GM18858 (cell line): Measurements from ENCODE around the gene CLEC2D.
"Not testable (repeated sequence)": the region's sequence is repeated elsewhere in the genome, so short reads cannot be mapped to it uniquely, and the experiment has no call there.

Experiments
- ATAC-seq: cut with Tn5 transposase; IDR thresholded peaks from one replicate; pipeline ENCODE4 v1.9.1; 2021; ENCODE audit not compliant: unreplicated experiment

Gene CLEC2D

GRCh38 chr12:9651265-9651729 is 18.2 kb upstream of the CLEC2D start:
- ATAC-seq = no peak

- ATAC-seq = no peak
Observed at GRCh38 chr12:9660046-9660445, 9.5 kb upstream of the CLEC2D start.

DNA sequence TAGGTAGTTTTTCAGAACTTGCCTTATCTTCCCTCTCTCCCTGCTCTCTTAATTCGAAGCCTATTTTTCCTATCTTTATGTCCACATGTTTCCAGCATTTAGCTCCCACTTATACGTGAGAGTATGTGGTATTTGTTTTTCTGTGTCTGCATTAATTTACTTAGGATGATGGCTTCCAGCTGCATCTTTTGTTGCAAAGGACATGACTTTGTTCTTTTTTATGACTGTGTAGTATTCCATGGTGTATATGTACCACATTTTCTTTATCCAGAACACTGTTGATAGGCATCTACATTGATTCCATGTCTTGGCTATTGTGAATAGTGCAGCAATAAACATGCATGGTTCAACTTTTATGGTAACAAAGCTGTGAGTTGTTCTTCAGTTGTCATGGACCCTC is 7.8 kb upstream of the CLEC2D start:
- ATAC-seq = no peak

GRCh38 chr12:9662488-9662887 is 7.0 kb upstream of the CLEC2D start:
- ATAC-seq = no peak

DNA sequence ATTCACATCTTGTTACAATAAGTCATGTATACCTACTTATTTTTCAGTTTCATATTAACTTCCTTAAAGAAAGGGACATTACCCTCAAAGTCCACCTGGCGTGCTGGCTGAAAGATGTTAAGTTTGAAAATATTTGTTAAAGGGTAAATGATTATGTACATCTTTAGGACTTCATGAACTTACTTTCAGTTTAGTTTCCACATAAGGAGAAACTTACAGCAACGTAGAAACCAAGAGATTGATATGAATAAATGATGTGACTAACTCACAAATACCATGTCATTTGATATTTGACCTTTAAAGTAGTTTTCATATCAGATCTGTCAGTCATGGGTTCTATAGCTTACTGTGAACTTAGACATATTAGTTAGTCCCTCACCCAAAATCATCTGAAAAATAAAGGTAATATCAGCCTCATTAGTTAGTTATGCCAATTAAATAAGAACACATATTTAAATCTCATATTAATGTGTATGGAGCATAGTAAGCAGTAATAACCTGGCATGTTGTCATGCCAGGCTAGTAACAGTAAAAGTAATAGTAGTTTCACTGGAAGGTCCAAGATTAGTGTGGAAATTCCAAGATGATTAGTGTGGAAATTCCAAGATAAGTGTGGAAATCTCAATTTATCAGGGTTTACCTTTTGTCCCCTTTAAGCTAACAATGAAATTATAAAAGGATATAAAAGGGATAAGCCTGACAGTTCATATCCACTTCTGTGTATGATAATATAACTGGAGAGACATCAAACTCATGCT is 1.9 kb upstream of the CLEC2D start:
- peak; percentile 38 for ATAC-seq

GRCh38 chr12:9668161-9669018 is 1.1 kb upstream of the CLEC2D start:
- no peak for ATAC-seq

DNA sequence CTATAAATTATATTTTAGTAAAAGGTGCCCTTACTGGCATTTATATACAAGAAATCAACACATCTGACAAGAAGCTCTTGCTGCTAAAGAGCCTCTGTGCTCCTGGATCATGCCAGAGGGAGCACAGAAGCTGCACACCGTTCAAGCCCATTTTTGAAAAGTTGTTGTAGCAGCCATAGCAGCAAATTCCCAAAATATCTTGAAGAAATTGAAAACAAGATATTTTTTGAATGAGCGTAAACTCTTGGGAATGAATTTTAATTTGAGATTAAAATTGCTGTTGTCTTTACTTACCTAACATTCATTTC is 540 bp upstream of the CLEC2D start:
- ATAC-seq = no peak

DNA sequence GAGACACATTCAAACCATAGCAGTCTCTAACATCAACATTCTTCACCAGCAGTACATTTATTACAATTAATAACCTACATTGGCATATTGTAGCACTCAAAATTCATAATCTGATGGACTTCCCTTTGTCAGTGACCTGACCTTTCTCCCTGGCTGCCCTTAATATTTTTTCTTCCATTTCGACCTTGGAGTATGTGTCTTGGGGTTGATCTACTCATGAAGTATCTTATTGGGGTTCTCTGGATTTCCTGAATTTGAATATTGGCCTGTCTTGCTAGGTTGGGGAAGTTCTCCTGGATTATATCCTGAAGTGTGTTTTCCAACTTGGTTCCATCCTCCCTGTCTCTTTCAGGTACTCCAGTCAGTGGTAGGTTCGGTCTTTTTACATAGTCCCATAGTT is 2.8 kb downstream of the CLEC2D start:
- ATAC-seq = not testable (repeated sequence)

DNA sequence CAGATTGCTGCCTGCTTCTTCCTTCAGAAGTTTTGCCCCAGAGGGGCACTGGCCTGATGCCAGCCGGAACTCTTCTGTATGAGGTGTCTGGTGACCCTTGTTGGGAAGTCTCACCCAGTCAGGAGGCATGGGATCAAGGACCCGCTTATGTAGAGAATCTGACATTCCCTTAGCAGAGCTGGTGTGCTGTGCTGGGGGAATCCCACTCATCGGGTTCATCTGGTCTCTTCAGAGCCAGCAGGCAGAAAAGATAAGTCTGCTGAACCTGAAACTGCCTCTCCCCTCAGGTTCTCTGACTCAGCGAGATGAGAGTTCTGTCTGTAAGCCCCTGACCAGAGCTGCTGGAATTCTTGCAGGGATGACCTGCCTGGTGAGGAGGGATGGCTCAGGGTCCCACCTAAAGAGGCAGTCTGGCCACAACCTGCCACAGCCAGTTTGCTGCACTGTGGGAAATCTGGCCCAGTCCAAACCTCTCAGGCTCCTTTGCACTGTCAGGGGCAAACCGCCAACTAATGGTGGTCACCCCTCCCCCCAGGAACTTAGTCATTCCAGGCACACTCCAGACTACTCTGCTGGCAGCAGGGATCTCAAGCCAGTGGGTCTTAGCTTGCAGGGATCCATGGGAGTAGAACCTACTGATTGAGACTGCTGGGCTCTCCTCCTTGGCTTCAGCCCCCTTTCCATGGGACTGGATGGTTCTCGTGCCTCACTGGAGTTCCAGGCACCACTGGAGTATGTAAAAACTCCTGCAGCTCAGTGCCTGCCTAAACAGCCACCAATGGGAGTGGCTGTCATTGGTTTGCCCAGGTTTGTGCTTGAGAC is 4.1 kb downstream of the CLEC2D start:
- peak; percentile 32 for ATAC-seq

DNA sequence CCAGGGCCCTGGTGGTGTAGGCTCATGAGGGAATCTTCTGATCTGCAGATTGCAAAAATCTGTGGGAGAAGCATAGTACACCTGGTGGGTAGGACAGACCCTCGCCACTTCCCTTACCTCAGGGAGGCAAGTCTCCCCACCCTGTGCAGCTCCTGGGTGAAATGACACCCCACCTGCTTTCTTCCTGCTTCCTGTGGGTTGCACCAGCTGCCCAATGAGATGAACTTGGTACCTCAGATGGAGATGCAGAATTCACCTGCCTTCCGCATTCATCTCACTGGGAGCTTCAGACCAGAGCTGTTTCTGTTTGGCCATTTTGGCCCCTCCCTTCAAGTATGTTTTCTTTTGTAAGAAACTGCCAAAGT is 4.7 kb downstream of the CLEC2D start:
- ATAC-seq = no peak

- not testable (repeated sequence) for ATAC-seq
Observed at GRCh38 chr12:9682508-9682907, 13.0 kb downstream of the CLEC2D start.

GRCh38 chr12:9682949-9683348 is 13.4 kb downstream of the CLEC2D start:
- not testable (repeated sequence) for ATAC-seq

- ATAC-seq = not testable (repeated sequence)
Observed at GRCh38 chr12:9685366-9685765, 15.9 kb downstream of the CLEC2D start.

GRCh38 chr12:9685915-9686314 is 16.4 kb downstream of the CLEC2D start:
- ATAC-seq = no peak

DNA sequence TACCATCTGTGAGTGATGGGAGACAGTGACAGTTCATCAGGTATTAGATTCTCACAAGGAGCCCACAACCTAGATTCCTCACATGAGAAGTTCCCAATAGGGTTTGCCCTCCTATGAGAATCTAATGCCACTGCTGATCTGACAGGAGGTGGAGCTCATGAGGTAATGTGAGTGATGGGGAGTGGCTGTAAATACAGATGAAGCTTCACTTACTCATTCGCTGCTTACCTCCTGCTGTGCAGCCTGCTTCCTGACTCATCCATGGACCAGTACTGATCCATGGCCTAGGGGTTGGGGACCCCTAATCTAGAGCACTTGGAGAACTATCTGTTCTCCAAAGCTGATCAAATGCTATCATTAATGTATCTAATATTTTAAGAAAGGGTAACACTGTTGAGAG is 17.7 kb downstream of the CLEC2D start:
- ATAC-seq = no peak

GRCh38 chr12:9692909-9693308 is 23.4 kb downstream of the CLEC2D start:
- no peak for ATAC-seq

DNA sequence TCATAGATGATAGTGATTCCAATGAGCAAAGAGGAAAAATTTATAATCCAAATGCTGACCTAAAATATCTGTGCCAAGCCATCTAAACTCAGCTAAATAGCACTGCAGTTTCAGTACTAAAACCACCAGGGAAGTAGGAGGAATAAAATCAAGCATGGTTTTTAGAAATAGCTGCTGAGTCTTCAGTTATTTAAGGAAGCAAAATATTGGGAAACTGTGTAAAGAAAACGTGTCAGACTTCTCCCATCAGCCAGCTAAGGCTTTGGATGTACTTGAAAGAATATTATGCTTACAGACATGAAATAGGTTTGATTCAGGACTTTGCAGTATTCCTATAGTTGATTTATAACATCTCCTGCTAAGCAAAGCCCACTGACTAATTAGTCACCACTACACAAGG is 24.7 kb downstream of the CLEC2D start:
- ATAC-seq = no peak

- ATAC-seq = not testable (repeated sequence)
Observed at GRCh38 chr12:9695150-9695549, 25.6 kb downstream of the CLEC2D start.

GRCh38 chr12:9695661-9696060 is 26.1 kb downstream of the CLEC2D start:
- not testable (repeated sequence) for ATAC-seq

GRCh38 chr12:9697619-9698018 is 28.1 kb downstream of the CLEC2D start:
- no peak for ATAC-seq

- no peak for ATAC-seq
Observed at GRCh38 chr12:9698681-9699080, 29.2 kb downstream of the CLEC2D start.
